NOMO-1 treated with dmso at 0.1 percent for 144 hours (cell line): ENCODE results near the gene CYP2U1.
"Not testable (repeated sequence)": the region's sequence is repeated elsewhere in the genome, so short reads cannot be mapped to it uniquely, and the experiment has no call there.

ENCODE experiments used
- DNase-seq: peaks from one replicate; lab custom pipeline; 2025; ENCODE audit not compliant: unreplicated experiment; lab: John Stamatoyannopoulos, UW

CYP2U1 gene

DNA sequence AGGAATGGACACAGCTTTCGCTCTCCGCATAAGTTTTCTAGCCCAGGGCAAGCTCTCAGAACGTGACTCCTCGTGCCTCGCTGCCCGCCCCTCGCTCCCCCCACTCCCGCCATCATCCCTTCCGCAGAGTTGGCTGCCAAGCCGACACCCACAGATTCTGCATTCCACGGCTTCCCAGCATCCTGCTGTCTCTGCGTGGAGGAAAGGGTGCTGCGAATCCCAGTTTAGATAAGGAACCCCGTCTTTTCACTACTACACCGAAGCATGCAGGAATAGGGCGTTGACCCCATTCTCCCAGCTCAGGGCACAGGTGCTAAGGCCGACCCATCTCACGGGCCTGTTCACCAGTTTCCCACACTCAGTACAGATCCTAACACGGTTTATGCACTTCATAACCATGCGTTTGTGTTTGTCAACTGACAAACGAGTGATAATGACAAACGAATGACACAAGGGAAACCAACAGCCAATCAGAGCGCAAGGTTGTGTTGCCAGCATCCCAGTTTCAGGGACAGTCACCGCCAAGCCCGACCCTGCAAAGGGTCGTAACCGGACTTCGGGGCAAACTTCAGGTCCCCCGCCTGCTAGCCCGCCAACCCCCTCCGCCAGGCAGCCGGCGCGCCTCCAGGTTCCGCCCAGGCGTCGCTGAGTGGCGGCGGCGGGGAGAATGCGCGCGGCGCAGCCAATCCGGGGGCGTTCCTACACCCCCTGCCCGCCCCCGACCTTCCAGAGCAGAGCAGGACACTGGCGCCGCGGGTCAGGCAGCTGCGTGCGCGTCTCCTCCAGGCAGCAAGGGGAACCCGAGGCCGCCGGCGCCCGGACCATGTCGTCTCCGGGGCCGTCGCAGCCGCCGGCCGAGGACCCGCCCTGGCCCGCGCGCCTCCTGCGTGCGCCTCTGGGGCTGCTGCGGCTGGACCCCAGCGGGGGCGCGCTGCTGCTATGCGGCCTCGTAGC, at the start of gene CYP2U1:
Gene CYP2U1, plus strand, starts transcription at position 729 of the 954 bp plus-strand sequence. Its CDS starts 95 bp downstream, at position 824.
- DNase-seq, result peak; percentile 70

DNA sequence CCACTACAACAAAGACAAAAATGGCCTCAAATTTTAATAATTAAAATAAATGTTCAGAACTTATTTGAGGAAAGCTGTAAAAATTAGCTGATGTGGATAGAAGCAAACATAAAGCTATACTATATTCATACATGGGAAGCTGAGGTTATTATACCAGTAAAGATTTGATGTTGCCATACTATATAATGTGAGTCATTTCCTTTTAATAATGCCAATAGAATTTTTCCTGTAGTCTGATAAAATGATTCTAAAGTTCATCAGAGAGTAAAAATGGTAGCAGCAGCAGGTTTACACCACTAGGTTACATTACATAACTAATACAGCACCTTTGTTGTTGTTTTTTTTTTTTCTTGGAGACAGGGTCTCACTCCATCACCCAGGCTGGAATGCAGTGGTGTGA, 45.5 kb upstream of the CYP2U1 start:
- DNase-seq, result no peak

DNA sequence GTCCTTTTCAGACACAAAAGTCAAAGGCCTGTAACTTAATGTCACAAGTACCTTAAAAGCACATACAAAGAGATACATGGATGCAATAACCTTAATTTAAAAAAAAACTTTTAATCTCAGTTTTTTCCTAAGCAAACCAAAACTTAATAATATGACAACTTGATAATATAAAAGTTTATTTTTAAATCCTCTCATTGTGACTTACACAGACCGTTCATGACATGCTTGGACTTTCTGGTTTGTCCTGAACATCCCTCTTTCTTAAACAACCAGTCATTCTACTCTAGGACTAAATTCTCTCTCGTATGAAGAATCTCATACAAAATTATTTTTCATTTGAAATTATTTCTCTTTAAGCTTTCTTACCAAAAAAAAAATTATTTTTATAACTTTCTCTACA, 43.1 kb upstream of the CYP2U1 start:
- no peak for DNase-seq

DNA sequence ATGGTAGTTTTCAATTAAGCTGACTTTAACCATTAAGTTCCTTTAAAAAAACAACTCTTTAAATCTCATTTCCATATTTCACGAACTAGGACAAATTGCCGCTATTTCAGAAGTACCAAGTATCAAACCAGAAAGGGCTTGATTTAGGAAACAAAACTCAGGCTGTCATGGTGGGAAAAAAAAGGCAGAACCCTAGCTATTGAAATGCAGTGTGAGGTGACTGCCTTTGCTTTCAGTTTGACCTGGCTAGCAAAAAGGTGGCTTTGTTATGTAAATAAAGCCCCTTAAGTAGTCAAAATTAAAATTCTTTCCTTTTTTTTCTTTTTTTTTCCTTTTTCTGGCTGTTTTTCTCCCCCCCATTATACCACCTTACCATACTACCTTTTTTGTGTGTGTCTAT, 40.6 kb upstream of the CYP2U1 start:
- no peak for DNase-seq

DNA sequence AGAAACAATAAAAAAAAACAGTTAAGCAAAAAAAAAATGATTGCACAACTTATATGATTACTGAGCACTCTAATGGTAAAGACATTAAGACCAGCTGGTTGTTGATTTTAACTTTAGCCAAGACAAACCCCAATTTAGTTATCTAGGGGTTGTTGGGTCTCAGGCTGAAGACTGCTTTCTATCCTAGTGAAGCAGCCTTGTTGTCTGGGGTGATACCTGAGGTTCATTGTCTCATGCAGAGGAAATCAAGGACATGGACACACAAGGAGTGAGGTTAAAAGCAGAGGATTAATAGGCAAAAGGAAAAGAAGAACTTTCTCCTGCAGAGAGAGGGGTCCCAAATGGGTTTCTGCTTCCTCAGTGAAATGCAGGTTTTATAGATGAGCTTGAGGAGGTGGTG, 40.0 kb upstream of the CYP2U1 start:
- DNase-seq, result no peak

- no peak for DNase-seq
Observed at GRCh38 chr4:107893171-107894137, 37.9 kb upstream of the CYP2U1 start.

GRCh38 chr4:107894138-107894603, 37.2 kb upstream of the CYP2U1 start:
- DNase-seq, result no peak

- DNase-seq, result no peak
Observed at GRCh38 chr4:107896158-107896645, 35.1 kb upstream of the CYP2U1 start.

- DNase-seq, result no peak
Observed at GRCh38 chr4:107896646-107897045, 34.7 kb upstream of the CYP2U1 start.

- DNase-seq, result no peak
Observed at GRCh38 chr4:107897823-107898222, 33.5 kb upstream of the CYP2U1 start.

DNA sequence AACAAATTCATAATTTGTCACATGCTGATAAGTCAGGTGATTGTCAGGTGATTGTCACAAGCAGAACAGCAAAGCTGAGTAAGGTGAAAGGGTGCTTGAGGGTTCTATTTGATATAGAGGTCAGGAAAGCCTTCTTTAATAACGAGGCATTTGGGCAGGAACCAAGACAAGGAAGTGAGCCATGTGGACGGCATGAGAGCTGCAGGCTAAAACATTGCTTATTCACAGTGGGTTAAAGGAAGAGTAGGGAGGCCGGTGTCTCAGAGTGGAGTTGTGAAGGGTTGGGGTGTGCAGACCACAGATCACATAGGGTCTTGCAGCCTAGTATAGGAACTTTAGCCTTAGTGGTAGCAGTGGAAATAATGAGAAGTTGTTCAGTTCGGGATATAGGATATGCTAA, 31.3 kb upstream of the CYP2U1 start:
- no peak for DNase-seq

DNA sequence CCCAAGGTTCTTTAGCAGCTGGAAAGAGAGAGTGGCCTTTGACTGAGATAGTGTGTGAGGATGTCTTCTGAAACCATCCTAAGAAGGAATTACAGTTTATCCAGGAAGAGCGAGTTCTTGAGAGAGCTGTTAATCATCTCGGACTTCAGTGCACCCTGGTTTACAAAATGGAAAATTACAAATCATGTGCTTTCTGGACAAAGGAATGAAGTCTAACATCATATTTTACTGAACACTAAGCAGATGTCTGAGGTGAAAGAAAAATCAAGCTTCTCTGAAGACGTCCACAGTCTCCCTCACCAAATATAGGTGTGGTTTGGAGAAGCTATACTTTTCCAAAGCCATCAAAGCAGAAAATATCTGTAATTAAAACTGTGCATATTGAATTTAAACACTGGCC, 30.8 kb upstream of the CYP2U1 start:
- no peak for DNase-seq

DNA sequence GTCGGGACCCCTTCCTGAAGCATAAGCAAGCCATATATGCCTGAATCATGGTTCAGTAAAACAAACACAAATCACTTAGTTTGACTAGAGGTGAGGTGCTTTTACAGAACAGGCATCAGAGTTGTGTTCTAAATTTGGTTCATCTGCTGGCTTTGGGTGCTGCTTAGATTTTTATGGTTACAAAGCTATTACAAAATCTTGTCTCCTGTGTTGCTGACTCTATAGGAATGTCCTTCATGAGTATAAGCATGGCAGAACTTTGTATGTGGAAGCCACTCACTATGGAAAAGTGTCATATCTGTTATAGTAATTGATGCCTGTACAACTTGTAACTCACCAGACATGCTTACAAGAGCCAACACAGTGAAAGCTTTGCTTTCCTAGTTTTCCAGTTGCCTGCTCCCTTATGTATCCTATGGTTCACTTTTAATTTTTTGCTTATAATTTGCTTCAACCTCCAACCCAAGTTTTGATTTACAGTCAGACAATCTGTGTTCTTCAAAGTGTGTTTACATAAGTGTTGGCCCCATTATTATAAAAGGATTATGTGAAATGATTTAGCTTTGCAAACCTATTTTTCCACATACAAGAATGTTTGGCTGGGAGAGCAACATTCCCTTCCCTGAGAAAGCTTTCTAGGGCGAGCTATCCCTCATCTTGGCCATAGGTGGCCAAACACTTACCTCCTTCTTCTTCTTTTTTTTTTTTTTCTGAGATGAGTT, 30.0 kb upstream of the CYP2U1 start:
- DNase-seq, result no peak

- DNase-seq, result no peak
Observed at GRCh38 chr4:107902715-107903114, 28.6 kb upstream of the CYP2U1 start.

- DNase-seq, result not testable (repeated sequence)
Observed at GRCh38 chr4:107905082-107905481, 26.3 kb upstream of the CYP2U1 start.

- no peak for DNase-seq
Observed at GRCh38 chr4:107906458-107907100, 24.8 kb upstream of the CYP2U1 start.

DNA sequence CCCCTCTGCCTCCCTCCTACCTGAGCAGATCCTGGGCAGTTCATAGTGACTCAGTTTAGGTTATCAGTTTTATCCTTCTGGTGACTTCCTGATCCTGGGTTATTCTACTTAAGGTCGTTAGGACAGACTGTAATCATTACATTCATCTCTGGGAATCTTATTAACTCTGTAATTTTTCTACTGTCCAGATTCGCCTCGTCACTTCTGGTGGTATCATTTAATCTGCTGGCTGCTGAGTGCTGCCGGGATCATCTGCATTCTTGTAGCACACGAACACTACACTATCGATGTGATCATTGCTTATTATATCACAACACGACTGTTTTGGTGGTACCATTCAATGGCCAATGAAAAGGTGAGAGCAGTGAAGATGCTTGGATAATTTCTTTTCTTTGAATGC, 23.0 kb upstream of the CYP2U1 start:
- no peak for DNase-seq

DNA sequence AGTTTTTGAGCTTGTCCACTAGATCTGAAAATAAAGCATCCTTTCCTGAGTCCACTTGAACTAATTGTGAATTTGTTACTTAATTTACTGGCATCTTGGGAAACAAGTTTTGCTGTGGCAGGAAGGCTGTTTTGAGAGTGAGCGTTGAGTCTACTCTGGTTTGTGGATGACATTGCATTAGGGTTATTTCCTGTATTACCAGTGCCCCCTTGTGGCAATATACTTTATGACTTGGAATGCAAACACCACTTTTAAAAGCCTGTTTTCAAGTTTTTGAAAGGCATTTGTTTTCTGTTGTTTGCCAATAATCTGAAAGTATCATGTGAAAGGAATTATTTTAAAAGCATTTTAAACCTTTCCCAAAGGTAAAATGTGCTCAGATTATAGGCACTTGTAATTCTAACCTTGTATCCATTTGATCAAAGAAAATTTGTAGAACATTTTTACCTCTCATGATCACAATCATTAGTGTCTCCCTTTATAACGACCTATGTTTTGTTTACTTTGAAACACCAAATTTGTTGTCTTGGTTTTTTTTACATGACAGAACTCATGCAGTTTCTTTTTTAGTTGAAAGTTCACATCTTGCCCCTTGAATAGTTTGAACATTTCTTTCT, 18.0 kb upstream of the CYP2U1 start:
- DNase-seq, result peak; percentile 54

GRCh38 chr4:107915220-107915619, 16.1 kb upstream of the CYP2U1 start:
- no peak for DNase-seq

DNA sequence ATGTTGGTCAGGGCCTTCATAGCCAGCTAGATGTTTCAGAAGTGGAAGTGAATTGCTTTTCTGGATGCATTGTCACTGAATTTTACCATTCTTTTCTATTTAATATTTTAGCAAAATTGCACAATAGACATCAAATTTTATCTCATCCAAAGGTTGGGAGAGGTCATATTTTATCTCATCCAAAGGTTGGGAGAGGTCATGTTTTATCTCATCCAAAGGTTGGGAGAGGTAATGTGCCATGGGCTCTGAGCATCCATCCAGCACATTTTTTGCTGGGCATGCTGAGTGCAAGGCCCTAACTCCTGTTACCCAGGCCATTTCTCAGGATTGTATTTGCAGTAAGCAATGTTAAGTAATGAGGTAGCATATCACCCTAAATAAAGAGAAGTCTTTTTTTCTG, 14.7 kb upstream of the CYP2U1 start:
- DNase-seq, result no peak
